Testis (tissue), 3 donors: ENCODE measurements around the gene GABRB3. TPM values are rescaled to one million over a fixed set of nuclear protein-coding genes. Genes with fewer than 3 reads are reported as not detected.

Experiments
- DNase-seq: peaks from one replicate; pipeline ENCODE4 v3.0.0-alpha.2; 2019
- H3K27ac ChIP-seq, 2 donors: fragments of 200-600 bp; sonication (generic); one replicate each; pipeline ENCODE4 v1.5.1; 2019
- H3K27me3 ChIP-seq: fragments of 200-600 bp; sonication (generic); one replicate; pipeline ENCODE4 v1.5.1; 2019
- H3K36me3 ChIP-seq: fragments of 200-600 bp; sonication (generic); one replicate; pipeline ENCODE4 v1.5.1; 2017; ENCODE audit warnings: low read depth; ENCODE audit errors: missing control alignments
- H3K4me1 ChIP-seq: fragments of 200-600 bp; sonication (generic); one replicate; pipeline ENCODE4 v1.5.1; 2019
- H3K4me3 ChIP-seq, 2 donors: fragments of 200-600 bp; sonication (generic); one replicate each; pipeline ENCODE4 v1.5.1; 2017 to 2019
- H3K9me3 ChIP-seq: fragments of 200-600 bp; sonication (generic); one replicate; pipeline ENCODE4 v1.5.1; 2017
- POLR2A ChIP-seq: fragments of 450-650 bp; IDR thresholded peaks from one replicate; pipeline ENCODE4 v1.6.1; 2017; ENCODE audit warnings: antibody characterized with exemption, mild to moderate bottlenecking, moderate library complexity
- WGBS, 2 donors: methylation state at CpG; one replicate each; pipeline ENCODE4 v1.1.5; 2018; 5-methylcytosine and 5-hydroxymethylcytosine counted together
- intact Hi-C: fragments of 100-400 bp; cut with DNase I; formaldehyde crosslinking; loops from one replicate; pipeline ENCODE4 v1.15.1; 2023; ENCODE audit warnings: low total_unique reads
- polyA plus RNA-seq: library from polyadenylated mRNA; stranded (reverse); fragments of 350-450 nt; fragmentation: Illumina TruSeq; extraction: RNeasy Lipid Tissue Mini Kit (QIAGEN cat#74804); gene quantifications from one replicate; pipeline ENCODE4 v1.2.3, GENCODE V29; 2014; ENCODE audit warnings: low read depth, low replicate concordance; ENCODE audit not compliant: insufficient read depth
- total RNA-seq, 2 donors: library from RNA; depleted of rRNA; stranded (reverse); fragments of >200 nt; gene quantifications; one replicate each; pipeline ENCODE4 v1.2.3, GENCODE V29; 2016
- TF ChIP-seq, protein P1 (sequence below), 3 experiments: fragments of 450-650 bp in 2 of 3; fragments of 200-600 bp in 1 of 3; sonication (generic) in 1 of 3; IDR thresholded peaks; one replicate each; pipeline ENCODE4 v1.5.1; 2016 to 2019; ENCODE audit warnings: antibody characterized with exemption in 3 of 3, mild to moderate bottlenecking in 2 of 3, moderate library complexity in 1 of 3

Gene GABRB3
- total and polyA plus RNA-seq, 3 donors from 2014 or later: 11.8 to 19.6 (median 16.2) TPM

DNA sequence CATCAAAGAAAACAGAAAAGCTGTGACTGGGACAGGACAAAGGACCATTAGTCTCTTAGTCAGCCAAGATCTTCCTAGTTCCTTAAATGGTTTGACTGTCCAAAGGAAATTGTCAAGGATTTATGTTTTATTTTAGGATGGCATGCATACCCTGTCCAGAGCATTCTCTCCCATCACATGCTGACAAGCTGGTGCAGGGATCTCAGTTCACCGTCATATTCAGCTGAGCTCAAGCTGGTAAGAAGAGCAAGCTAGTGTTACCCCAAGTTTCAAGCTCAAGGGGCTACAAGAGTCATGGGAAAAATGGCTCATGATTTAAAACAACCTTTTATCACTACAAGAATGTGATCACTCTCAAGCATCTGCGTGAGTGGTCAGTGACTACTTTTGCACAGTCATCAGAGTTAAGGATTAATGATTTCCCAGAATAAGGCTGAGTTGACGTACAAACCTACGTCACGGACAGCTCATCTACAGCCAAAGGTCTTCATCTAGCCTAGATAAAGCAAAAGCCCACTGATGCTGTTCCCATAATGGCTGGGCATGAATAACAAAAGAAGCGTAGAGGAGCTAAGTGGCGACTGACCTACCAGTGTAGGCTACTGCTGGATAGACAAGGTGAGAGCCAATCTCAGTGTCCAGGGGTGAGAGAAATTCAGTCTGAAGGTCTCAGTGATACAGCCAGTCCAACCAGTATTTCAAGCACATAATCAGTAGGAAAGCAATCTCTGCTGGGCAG is 157.5 kb downstream of the GABRB3 start:
- TF ChIP-seq POLR2A: no peak
- TF ChIP-seq, protein P1, sequence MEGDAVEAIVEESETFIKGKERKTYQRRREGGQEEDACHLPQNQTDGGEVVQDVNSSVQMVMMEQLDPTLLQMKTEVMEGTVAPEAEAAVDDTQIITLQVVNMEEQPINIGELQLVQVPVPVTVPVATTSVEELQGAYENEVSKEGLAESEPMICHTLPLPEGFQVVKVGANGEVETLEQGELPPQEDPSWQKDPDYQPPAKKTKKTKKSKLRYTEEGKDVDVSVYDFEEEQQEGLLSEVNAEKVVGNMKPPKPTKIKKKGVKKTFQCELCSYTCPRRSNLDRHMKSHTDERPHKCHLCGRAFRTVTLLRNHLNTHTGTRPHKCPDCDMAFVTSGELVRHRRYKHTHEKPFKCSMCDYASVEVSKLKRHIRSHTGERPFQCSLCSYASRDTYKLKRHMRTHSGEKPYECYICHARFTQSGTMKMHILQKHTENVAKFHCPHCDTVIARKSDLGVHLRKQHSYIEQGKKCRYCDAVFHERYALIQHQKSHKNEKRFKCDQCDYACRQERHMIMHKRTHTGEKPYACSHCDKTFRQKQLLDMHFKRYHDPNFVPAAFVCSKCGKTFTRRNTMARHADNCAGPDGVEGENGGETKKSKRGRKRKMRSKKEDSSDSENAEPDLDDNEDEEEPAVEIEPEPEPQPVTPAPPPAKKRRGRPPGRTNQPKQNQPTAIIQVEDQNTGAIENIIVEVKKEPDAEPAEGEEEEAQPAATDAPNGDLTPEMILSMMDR (IDR thresholded peaks at IDR 0.05): no peak
- Histone ChIP-seq H3K27ac (no peak overlapping the region), H3K9me3 (no peaks in the 10 kb centered on the region), H3K27me3 (no peaks in the 10 kb centered on the region), H3K4me1 (no peaks in the 10 kb centered on the region), H3K4me3 (no peak overlapping the region), H3K36me3 (no peaks in the 10 kb centered on the region)
- intact Hi-C loops: no loop called here
- 88 to 90% methylated on average over 7 of the region's 7 CpGs for WGBS, 2 donors
- DNase-seq: no peak

DNA sequence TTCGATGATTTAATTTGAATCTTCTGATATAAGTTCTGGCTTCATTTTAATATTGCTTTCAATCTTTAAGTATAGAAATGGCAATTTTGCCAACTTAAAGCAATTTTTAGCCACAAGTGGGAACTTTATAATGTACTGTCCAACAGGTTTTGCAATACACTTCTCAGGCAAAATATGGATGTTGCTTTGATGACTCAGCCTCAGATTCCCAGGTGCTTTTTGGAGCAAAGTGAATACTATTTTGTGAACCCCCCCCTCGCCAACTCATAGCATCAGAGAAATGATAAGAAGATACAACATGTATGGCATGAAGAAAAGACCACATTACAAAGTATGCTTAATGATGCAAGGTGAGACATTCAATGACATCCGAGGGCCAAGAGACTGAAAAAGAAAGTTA is 158.1 kb downstream of the GABRB3 start:
- Histone ChIP-seq H3K9me3 (no peaks in the 10 kb centered on the region), H3K36me3 (no peaks in the 10 kb centered on the region), H3K27me3 (no peaks in the 10 kb centered on the region), H3K4me3 (no peak overlapping the region), H3K4me1 (no peaks in the 10 kb centered on the region), H3K27ac (no peak overlapping the region)
- intact Hi-C loops: no loop called here
- TF ChIP-seq, protein P1 (IDR thresholded peaks at IDR 0.05): no peak
- no peak for TF ChIP-seq POLR2A
- DNase-seq: no peak
- WGBS, 2 donors: 80 to 88% methylated on average over 3 of the region's 3 CpGs

- Histone ChIP-seq H3K27me3 (no peaks in the 10 kb centered on the region), H3K27ac (no peak overlapping the region), H3K4me1 (no peaks in the 10 kb centered on the region), H3K4me3 (no peak overlapping the region), H3K9me3 (no peaks in the 10 kb centered on the region), H3K36me3 (no peaks in the 10 kb centered on the region)
- intact Hi-C loops: no loop called here
- WGBS, 2 donors: 30 to 44% methylated on average over 2 of the region's 2 CpGs
- no peak for TF ChIP-seq POLR2A
- TF ChIP-seq, protein P1 (IDR thresholded peaks at IDR 0.05): no peak
- DNase-seq: no peak
These were observed 174.2 kb downstream of the GABRB3 start for GRCh38 chr15:26598704-26599103.

- Histone ChIP-seq H3K27ac (no peak overlapping the region), H3K9me3 (no peaks in the 10 kb centered on the region), H3K27me3 (no peaks in the 10 kb centered on the region), H3K36me3 (no peaks in the 10 kb centered on the region), H3K4me1 (no peaks in the 10 kb centered on the region), H3K4me3 (no peak overlapping the region)
- 43 to 51% methylated on average over 2 of the region's 2 CpGs for whole genome bisulfite sequencing, 2 donors
- DNase-seq: no peak
- intact Hi-C loops: no loop called here
- no peak for TF ChIP-seq POLR2A
- TF ChIP-seq, protein P1 (IDR thresholded peaks at IDR 0.05): no peak
These were observed 177.3 kb downstream of the GABRB3 start for GRCh38 chr15:26595611-26596010.

GRCh38 chr15:26590676-26591075 is 182.2 kb downstream of the GABRB3 start:
- no peaks in the 10 kb centered on the region for H3K9me3 ChIP-seq
- no peak for DNase-seq
- H3K4me3 ChIP-seq: no peak overlapping the region
- no peak overlapping the region for H3K27ac ChIP-seq
- H3K4me1 ChIP-seq: no peaks in the 10 kb centered on the region
- no peak for TF ChIP-seq POLR2A
- TF ChIP-seq, protein P1 (IDR thresholded peaks at IDR 0.05): no peak
- WGBS, 2 donors: 70 to 94% methylated on average over 2 of the region's 2 CpGs
- intact Hi-C loops: no loop called here
- H3K36me3 ChIP-seq: no peaks in the 10 kb centered on the region
- no peaks in the 10 kb centered on the region for H3K27me3 ChIP-seq
